Endothelial cell (in vitro differentiated cells): ENCODE data around the gene PRKCH. TPM values are rescaled to one million over a fixed set of nuclear protein-coding genes. Genes with fewer than 3 reads are reported as not detected.

ENCODE experiments used
- DNase-seq: peaks from one replicate; pipeline ENCODE4 v3.0.0; 2021; ENCODE audit warnings: low spot score
- H3K27ac Mint-ChIP-seq: one replicate; pipeline ENCODE4 v1.8.0; 2021; ENCODE audit warnings: mixed read lengths, inconsistent platforms; ENCODE audit not compliant: unreplicated experiment
- H3K27me3 Mint-ChIP-seq: one replicate; pipeline ENCODE4 v1.8.0; 2021; ENCODE audit warnings: mild to moderate bottlenecking, moderate library complexity, mixed read lengths, inconsistent platforms; ENCODE audit not compliant: unreplicated experiment
- H3K36me3 Mint-ChIP-seq: one replicate; pipeline ENCODE4 v1.8.0; 2021; ENCODE audit warnings: mild to moderate bottlenecking, low read depth, mixed read lengths, inconsistent platforms; ENCODE audit not compliant: unreplicated experiment
- H3K4me1 Mint-ChIP-seq: one replicate; pipeline ENCODE4 v1.8.0; 2021; ENCODE audit warnings: mild to moderate bottlenecking, mixed read lengths, inconsistent platforms; ENCODE audit not compliant: unreplicated experiment
- H3K4me3 Mint-ChIP-seq: one replicate; pipeline ENCODE4 v1.8.0; 2021; ENCODE audit warnings: mild to moderate bottlenecking, mixed read lengths, inconsistent platforms; ENCODE audit not compliant: unreplicated experiment
- H3K9me3 Mint-ChIP-seq: one replicate; pipeline ENCODE4 v1.8.0; 2021; ENCODE audit warnings: mixed read lengths, inconsistent platforms; ENCODE audit not compliant: unreplicated experiment
- CTCF ChIP-seq: fragments of 200-600 bp; sonication (generic); IDR thresholded peaks from one replicate; pipeline ENCODE4 v1.5.0; 2021; ENCODE audit warnings: antibody characterized with exemption; ENCODE audit not compliant: unreplicated experiment
- total RNA-seq: library from RNA; stranded (reverse); fragmentation: NEBNext Ultra II Directional; extraction: Animal tissue kit (Norgen Biotek cat#: 25700); gene quantifications from one replicate; pipeline ENCODE4 v1.2.1, GENCODE V29; 2021; ENCODE audit not compliant: unreplicated experiment

Gene PRKCH
- total RNA-seq, 1 donor from 2014 or later: 42.5 TPM

DNA sequence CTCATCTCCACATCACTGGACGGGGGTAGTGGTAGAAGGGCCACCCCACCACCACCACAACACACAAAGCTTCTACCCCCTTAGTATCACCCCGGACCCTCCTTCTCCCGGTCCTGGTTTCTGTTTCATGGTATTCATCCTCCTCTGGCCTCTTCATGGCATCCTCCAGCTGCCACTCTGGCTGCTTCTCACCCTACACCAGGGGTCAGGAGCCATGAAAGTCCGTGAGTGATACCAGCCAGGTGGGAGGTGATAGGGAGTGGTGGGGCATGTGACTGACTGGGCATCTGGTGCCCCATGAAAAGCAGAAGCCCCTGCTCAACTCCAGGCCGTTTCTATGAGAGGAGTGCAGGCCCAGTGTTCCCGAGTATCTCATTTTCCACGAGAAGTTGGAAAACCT, 222.6 kb downstream of the PRKCH start:
- no peak for TF ChIP-seq CTCF
- Mint-ChIP-seq H3K4me1 (peaks cover 11% of the 10 kb centered on the region), H3K36me3 (peaks cover 19% of the 10 kb centered on the region), H3K27me3 (peaks cover 9% of the 10 kb centered on the region), H3K9me3 (no peaks in the 10 kb centered on the region), H3K4me3 (no peak overlapping the region), H3K27ac (no peak overlapping the region)
- DNase-seq: no peak

GRCh38 chr14:61544448-61545330, 223.3 kb downstream of the PRKCH start:
- peaks cover 9% of the 10 kb centered on the region for H3K27me3 Mint-ChIP-seq
- peaks cover 11% of the 10 kb centered on the region for H3K4me1 Mint-ChIP-seq
- H3K4me3 Mint-ChIP-seq: no peak overlapping the region
- H3K9me3 Mint-ChIP-seq: no peaks in the 10 kb centered on the region
- no peak for DNase-seq
- H3K36me3 Mint-ChIP-seq: peaks cover 22% of the 10 kb centered on the region
- H3K27ac Mint-ChIP-seq: no peak overlapping the region
- TF ChIP-seq CTCF: no peak

DNA sequence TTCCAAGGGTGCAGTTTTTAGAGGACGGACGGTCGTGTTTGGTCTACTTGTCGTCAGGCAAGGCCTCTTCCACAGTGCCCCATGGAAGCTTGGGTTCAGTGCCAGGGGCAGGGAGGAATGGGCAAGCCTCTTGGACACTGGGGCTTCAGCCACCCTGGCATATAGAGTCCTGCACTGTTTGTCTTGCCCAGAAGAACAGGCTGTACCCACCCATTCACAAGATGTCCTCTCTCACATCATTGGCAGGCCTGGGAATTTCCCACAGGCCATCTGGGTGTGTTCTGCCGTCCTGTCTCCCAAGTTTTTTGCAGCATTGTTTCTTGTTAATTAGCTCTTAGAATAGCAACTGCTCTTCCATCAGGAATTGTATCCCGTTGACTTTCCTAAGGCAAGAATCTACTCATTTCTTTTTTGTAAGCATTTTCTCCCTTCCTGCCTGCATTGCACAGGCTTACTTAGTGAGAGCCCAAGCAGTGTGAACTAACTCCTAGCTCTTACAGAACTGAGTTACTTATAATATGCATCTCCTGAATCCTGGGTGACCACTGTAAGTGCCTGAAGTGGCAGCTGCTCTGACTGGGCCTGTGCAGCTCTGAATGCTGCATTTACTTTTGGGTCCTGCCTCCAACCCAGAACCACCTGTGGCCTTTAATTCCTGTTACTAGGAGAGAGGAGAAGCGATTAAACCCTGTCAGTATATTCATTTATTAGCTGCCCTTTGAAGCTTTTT, 224.5 kb downstream of the PRKCH start:
- Mint-ChIP-seq H3K4me1 (peaks cover 11% of the 10 kb centered on the region), H3K27me3 (peaks cover 6% of the 10 kb centered on the region), H3K9me3 (no peaks in the 10 kb centered on the region), H3K27ac (no peak overlapping the region), H3K36me3 (peaks cover 26% of the 10 kb centered on the region), H3K4me3 (no peak overlapping the region)
- no peak for DNase-seq
- no peak for TF ChIP-seq CTCF

DNA sequence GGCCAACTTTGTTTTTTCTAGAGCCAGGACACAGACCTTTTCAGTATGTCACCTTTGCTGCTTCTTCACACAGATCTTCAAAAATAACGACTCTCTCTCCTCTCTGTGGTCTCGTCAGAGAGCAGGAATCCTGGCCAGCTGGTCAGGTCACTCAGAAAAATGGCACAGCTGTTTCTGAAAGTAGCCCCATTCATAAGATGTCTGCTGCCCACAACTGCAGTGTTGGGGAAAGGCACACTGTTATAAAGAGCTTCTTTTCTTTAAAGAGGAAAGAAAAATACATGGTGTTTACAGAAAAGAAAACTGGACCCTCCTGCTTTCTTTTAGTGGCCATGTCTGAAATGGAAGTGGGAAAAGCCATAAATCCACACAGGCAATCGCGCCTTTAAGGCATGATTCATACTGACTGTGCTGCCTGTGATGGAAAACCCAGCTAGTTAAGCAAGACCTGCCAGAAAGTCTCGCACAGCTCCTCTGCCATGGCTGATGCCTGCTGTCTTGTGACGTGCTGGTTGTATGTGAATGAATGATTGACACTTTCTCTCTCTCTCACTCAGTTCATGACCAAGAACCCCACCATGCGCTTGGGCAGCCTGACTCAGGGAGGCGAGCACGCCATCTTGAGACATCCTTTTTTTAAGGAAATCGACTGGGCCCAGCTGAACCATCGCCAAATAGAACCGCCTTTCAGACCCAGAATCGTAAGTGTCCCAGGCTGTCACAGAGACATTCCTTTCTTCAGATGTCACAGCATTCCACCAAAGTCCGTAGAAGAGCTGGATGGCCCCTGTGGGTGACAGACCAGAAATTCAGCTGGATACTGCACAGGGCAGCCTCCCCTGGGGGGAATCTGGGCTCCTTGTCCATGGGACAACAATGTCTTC, 226.0 kb downstream of the PRKCH start:
- TF ChIP-seq CTCF: no peak
- Mint-ChIP-seq H3K4me3 (no peak overlapping the region), H3K9me3 (no peaks in the 10 kb centered on the region), H3K27ac (no peak overlapping the region), H3K4me1 (peaks cover 6% of the 10 kb centered on the region), H3K27me3 (peaks cover 5% of the 10 kb centered on the region), H3K36me3 (peaks cover 27% of the 10 kb centered on the region)
- DNase-seq: no peak
